Measurements from ENCODE around the gene DACH1. TPM values are rescaled to one million over a fixed set of nuclear protein-coding genes. Genes with fewer than 3 reads are reported as not detected.
"Not testable (repeated sequence)": the region's sequence is repeated elsewhere in the genome, so short reads cannot be mapped to it uniquely, and the experiment has no call there.

The DACH1 gene
- total RNA-seq, 1 experiment from 2014 or later = 0.02 TPM

DNA sequence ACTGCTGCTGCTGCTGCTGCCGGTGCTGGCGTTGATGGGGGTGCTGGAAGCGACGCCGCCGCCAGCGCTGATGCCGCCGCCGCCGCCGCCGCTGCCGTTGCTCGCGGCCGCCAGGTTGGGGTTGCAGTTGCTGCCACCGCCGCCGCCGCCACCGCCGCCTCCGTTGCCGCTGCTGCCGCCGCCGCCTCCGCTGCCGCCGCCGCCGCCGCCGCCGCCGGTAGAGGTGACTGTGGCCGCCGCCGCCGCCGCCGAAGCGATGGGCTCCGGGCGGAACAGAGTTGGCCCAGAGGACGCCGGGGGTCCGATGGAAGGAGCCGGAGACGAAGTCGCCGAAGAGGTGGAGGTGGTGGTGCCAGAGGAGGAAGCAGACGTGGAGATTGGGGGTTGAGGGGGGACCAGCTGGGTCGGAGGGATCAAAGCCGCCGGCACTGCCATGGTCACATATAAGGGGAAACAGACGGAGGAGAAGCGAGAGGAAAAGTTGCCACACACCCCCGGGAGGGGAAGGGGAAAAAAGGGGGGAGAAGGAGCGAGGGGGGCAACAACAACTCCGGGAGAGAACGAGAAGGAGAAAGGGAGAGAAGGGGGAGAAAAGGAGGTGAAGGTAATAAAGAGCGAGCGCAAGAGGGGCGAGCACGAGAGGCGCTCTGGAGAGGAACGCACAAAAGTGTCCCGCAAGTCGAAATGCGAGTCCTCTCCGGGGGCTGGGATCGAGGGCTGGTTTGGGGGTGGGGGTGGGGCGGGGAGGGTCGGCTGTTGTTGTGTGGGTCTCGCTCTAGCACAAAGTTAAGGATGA is 471 bp downstream of the DACH1 start:
- no peak for DNase-seq (ENCODE audit: extremely low read depth, low read depth)

DNA sequence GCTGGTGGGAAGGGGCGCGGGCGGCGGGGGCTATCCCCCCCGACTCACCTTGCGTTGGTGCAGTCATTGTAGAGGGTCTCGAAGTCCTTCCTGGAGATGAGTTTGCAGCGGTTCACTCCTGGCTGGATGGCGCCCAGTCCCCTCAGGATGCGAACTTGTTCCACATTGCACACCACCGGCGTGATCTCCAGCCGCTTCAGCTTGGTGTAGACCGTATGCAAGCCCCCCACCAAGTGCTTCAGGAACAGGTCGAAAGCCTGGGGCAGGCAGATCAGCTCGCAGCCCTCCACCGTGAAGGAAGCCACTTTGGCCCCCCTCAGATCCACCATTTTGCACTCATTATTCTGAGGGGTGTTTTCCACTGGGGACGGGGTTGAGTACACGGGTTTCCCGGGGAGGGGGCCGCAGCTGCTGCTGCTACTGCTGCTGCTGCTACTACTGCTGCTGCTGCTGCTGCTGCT is 1.1 kb downstream of the DACH1 start:
- no peak for DNase-seq (ENCODE audit: extremely low read depth, low read depth)

DNA sequence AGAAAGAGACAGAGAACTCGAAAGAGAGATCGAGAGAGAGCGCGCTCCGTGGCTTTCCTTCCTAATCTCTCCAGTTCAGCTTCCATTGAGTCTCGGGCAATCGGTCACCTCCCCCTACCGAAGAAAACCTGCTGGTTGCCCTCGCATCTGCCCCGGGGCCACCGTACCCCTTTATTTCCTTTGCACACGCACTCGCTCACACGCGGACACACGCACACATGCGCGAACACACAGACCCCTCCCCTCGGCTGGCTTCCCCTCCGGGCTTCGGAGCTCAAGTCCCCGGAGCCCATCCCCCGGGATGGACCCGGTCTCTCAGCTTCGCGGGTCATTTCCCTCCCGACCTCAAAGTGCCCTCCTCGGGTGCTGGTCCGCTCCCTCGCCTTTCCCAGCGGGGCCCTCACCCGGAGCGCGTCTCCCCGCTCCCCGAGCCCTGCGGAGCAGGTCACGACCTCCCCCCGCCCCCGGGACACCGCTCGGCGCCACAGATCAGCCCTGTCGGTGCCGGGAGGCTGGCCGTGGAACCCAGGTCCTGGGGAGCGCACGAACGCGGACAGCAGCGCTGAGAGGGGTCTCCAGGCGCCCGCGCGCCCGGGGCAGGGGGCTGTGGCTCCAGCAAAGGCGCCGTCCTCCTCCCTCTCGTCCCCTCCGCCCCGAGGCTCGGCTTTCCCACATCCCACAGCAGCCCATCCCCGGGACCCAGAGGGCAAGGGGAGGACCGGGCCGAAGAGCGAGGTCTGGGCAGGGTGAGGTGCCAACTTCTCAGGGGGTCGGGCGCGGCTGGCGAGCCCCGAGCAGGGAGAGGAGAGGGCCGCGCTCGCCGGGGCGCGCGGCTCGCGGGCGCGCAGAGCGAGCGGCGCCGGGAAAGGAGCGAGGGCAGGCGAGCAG is 1.8 kb downstream of the DACH1 start:
- no peak for DNase-seq (ENCODE audit: extremely low read depth, low read depth)

DNA sequence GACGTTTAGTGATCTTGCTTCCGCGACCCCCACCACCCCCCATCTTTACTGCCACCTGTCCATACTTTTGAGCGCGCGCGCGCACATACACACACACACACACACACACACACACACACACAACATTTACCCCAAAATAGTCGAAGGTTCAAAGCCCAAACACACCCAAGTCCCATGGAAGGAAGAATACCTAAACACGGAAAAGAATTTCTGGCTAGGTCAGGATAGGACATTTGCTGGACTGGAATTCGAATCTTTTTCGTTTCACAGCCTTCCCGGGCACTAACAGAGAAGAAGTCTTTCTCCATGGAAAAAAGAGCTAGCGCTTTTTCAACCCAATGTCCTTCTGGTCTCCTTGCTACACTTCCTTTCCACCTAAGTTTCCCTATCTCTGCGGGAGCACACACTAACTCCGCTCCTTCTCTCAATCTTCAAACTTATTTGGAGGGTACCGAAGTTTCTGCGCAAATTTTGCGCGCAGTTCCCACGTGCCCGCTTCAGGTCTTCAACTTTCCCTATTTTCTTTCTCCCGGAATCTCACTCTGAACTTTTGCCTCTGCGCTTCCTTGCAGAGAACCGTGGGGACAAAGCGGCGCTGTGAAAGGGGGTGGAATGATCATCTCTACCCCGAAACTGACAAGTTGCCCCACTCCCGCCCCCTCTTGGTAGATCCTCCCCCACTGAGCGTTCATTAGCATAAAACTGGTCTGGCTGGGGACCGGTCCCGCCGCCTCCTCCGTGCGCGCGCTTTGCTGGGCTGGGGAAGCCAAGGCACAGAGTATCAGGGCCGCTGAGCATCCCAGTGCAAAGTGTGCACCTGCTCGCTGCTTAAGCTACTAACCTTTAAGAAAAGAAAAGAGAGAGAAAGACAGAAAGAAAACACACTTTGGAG is 2.7 kb downstream of the DACH1 start:
- no peak for DNase-seq (ENCODE audit: extremely low read depth, low read depth)

DNA sequence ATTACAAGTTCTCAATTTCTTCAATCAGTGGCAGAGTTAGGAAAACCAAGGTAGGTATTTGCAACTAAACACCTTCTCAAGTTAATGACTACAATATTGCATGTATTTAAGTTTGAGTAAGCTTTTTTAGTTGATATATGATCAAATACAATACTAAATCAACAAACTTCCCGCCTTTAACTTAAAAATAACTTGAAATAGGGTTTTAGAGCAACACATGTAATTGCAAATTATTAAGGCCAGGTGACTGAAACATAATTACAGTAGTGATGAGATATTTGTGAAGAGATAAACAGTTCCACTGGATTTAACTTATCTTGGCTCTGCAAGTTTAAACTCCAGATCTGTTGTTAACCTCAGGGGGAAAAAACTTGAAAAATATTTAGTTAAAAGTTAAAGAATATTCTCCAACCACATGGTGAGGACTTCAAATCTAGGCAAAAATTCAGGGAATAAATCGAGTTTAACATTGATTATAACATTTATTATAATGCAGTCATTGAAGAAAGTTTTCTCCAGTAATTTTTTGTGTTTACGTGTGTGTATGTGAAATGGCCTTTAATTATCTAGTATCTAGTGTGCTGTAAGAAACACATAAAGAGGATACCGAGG is 3.6 kb downstream of the DACH1 start:
- DNase-seq (ENCODE audit: extremely low read depth, low read depth) = no peak

DNA sequence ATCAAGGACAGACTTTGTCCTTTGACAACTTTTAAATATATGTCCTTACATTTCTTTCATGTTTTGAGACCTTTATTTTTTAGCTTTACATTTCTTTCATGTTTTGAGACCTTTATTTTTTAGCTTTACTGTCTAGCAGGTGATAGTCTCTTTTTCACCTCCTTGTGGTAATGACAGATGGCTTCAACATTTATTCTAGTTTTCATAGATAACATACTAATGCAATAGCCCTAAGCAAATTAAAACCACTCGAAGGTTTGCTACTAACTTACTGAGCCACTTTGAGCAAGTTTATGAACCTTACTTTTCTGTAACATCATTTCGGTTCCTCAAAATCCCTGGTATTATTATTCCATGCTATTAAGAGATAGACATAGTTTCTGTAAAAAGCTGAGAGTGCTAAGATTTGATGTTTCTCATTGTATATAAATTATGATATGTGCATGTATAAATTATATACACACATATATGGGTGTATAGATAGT is 4.5 kb downstream of the DACH1 start:
- no peak for DNase-seq (ENCODE audit: extremely low read depth, low read depth)

DNA sequence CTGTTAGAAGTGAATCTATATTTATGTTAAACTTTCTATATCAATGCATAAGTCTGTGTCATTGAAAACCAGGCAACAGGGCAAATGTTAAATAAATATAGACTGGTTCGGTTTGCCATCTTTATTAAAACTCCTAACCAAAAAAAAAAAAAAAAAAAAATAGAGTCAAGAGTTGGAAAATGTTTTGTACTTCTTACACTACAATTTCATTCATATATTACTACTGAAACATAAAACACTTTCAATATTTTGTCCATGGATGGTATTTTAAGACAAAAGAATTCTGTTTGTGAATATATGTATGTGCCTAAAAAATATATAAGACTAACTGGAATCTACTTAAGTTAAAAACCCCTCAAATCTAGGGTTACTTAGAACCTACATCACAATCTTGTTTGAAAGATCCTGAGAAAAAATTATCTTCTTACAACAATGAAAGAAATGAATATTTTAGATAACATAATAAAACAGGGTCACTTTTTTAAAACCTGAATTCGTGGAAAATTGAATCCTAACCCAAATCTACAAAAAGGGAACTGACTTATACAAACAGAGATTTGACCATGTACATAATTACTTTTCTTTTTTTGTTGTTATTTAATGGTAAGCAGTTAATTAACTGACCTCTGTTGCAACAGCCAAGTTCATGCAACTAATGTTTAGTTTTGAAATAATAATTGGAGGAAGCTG is 5.1 kb downstream of the DACH1 start:
- no peak for DNase-seq (ENCODE audit: extremely low read depth, low read depth)

DNA sequence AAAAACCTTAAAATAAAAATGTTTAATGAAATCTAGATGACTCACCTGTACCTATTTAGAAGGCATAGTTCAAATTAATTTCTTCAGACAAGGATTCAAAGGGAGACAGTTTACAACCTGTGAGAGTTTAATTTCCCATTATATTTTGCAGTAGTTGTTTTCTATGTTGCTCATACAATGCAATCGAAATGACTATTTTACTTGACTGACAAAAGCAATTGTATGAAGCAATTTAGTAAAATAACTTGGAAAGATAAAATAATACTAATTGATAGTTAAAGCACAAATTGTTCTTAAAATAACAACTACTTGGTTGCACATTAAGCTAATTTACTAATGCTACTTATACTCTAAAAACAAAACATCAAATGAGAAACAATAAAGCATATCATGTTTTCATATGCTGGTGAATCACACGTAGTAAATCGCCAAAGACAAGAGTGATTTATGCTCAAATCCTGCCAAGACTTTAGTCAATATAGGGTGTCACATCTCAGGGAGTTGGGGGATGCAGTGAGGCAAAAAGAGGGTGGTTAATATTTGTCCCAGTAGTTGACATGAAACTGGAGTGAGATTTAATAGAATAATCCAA is 6.4 kb downstream of the DACH1 start:
- no peak for DNase-seq (ENCODE audit: extremely low read depth, low read depth)

DNA sequence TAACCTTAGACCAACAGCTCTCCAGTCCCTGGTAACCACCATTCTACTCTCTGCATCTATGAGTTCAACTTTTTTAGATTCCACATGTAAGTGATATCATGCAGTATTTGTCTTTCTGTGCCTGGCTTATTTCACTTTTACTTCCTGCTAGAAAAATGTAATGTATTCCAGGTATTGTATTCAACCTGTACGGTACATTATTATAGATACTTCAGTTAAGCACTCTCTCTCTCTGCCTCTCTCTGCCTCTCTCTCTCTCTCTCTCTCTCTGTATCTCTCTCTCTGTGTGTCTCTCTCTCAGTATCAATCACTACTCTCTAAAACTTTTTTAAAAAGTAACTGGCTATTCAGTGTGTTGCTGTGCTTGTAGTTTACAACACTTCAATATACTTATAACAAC is 8.4 kb downstream of the DACH1 start:
- DNase-seq (ENCODE audit: extremely low read depth, low read depth) = no peak

DNA sequence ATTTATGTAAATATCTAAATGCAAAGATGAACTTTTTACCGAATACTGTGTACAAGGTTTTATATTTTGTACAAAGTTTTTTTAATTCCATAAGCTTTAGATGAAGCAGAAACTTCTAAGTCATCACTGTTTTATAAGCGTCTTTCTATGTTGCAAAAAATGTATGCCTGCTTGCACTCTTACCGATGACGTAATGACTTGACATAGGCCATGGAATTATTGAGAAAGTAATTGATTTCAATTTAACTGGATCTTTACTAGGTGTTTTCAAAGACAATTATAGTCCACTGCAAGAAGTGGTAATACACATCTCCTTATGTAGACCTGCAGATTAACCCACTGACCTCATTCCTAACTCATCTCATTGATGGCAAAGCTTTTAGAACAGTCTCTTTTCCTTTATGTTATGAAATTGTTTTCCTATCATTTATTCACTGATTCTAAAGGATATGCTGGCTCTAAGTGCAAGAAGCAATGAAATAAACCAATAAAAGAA is 10.4 kb downstream of the DACH1 start:
- DNase-seq (ENCODE audit: extremely low read depth, low read depth) = no peak

DNA sequence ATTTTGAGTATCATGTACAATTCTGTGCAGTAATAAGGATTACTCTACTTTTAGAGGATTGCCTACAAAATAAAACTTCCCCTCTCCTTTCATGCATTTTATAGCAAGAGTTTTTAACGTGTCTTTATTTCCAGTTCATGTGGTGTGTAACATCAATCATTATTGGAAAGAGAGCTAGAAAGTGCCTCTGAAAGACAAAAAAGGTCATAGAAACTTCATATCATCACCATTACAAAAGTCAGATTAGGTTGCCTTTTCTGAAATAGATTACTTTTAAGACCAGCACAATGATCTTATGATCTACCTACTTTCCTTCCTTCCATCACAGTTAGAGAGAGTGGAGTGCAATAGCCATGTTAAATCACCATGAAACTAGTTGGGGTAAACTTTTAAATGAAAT is 12.6 kb downstream of the DACH1 start:
- no peak for DNase-seq (ENCODE audit: extremely low read depth, low read depth)

DNA sequence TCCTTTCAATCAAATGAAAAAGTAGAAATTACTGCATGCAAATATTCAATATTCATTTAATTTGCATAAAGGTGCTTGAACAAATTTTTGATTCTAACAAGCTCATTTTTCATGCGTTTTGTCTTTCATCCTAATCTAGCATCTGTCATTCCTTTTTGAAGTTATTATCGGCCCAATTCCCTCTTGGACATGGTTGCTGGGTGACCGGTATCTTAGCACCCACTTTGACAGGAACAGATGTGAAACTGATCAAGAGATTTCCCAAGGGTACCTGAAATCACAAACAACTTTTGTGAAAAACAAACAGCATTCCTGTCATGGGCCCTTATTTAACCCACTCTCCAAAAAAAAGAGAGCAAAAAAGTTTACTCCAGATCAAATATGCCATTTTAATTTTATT is 13.3 kb downstream of the DACH1 start:
- no peak for DNase-seq (ENCODE audit: extremely low read depth, low read depth)

DNA sequence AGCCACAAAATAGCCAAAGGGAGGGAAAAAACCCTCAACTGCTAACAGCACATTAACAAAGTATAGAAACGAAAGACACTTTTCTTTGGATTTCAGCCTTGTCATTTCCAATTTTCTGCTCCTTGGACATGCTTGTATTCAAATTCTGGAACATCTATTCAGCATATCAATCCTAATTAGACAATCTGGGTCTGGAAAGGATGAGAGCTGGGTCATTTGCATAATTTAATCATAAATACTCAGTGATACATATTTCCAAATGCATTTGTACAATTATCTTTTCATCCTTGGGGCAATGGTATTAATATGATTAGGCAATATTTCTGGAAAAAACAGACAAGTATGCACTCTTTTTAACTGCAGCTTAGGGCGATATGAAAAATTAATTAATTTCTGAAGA is 14.3 kb downstream of the DACH1 start:
- DNase-seq (ENCODE audit: extremely low read depth, low read depth) = no peak

DNA sequence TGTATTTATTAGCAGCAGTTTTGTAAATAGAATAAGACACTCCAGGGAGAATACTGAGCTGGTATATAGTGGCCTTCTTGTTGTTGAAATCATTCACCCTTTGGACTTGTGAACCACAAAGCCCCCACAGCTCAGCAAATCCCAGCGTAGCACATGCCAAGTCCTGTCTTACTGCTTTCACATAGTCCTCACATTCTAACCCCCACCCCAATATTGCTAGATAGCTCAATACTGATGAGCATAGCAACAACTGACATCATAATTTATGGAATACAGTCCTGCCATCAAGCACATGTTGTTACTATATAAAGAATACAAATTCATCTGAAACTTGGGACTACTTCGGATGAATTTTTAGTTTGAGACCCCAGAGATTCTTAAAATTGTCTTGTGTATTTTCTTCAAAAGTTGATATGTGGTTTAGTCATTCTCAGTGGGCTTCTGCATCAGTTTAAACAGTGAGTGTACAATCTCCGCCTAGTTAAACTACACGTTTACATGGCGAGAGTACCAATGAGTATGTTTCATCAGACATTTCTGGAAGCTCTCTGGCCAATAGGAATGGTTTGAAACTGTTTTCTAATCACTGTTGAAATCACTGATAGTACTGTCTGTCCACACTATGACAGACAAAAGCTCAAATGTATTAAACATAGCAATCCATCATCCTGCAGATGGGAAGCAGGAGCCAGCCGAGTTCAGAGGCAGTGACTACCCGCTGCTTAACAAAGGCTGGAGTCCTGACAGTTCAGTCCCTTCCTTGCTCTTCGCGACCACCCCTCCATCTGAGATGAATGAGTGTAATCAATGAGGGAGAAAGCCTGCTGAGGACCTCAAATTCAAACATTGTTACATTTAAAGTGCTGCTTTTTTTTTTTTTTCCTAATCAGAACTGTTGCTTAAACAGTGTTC is 15.2 kb downstream of the DACH1 start:
- DNase-seq (ENCODE audit: extremely low read depth, low read depth) = no peak

DNA sequence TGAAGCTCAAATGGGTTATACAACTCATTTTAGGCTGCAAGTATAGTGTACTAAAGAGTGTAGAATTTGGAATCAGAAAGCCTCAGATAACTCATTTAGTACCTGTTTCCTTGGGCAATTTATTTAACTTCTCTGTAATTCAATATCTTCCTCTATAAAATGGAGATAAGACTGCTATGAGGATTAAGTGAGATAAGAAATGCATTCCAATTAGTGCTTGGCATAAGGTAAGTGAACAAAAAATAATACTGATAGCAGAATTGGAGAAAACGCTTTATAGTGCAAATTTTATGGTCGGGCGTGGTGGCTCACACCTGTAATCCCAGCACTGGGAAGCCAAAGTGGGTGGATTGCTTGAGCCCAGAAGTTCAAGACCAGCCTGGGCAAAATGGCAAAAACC is 25.0 kb downstream of the DACH1 start:
- DNase-seq (ENCODE audit: extremely low read depth, low read depth) = no peak

DNA sequence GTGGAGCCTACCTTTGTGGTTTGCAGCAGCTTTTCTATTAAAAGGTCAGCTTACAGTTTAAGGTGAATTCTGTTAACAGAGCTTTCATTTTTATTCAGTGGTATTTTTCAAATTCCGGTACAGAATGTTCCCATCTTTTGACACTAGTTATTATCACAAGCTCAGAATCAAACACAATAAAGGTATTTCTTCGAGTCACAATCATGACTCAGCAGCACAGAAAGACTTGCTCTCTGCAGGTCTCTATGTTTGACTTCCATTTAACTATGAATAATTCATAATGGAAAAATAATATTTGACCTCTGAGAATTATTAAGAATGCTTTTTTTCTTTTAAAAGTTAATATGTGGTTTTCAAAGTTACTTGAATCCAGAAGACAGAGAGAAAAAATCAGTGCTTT is 28.2 kb downstream of the DACH1 start:
- DNase-seq (ENCODE audit: extremely low read depth, low read depth) = no peak

DNA sequence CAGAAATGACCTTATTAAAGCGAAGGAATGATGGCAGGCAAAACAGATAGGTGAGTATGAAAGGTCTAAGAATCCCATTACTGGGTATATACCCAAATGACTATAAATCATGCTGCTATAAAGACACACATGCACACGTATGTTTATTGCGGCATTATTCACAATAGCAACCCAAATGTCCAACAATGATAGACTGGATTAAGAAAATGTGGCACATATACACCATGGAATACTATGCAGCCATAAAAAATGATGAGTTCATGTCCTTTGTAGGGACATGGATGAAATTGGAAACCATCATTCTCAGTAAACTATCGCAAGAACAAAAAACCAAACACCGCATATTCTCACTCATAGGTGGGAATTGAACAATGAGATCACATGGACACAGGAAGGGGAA is 29.4 kb downstream of the DACH1 start:
- DNase-seq (ENCODE audit: extremely low read depth, low read depth) = not testable (repeated sequence)

DNA sequence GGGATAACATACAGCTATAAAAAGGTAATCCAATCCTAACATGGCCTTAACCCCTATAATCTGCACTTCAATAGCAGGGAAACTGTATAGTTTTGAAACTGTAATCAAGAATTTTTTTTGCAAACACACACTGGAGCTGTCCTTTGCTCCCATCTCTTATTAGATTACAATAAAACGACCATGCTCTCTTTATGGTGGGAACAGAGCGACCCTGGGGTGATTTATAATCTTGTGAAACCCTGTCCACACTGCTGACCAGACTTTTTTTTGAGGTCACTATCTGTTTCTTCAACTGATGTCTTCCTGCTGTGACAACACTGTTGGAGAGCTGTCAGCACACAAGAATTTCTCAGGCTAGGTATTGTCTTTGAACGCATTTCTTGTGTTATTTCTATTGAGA is 35.3 kb downstream of the DACH1 start:
- DNase-seq (ENCODE audit: extremely low read depth, low read depth) = no peak

All from NCI-H460 (cell line).